Measurements from ENCODE around the gene IL15.

- TF ChIP-seq CTCF (conservative IDR thresholded peaks at IDR 0.05) (no peak), ZFX (IDR thresholded peaks at IDR 0.05) (no peak)
Measured at GRCh38 chr4:141675384-141675783, 39.0 kb downstream of the IL15 start.

All from C4-2B (cell line).